Epidermal melanocyte (primary cell): ENCODE results near the gene SLC19A3.
"Not testable (repeated sequence)": the region's sequence is repeated elsewhere in the genome, so short reads cannot be mapped to it uniquely, and the experiment has no call there.

Experiments
- DNase-seq: peaks from one replicate; pipeline ENCODE4 v3.0.0; 2011; ENCODE audit warnings: low spot score; ENCODE audit not compliant: insufficient read length

Gene SLC19A3

GRCh38 chr2:227703961-227704360 lies 13.9 kb downstream of the SLC19A3 start:
- no peak for DNase-seq

- DNase-seq: no peak
Measured at GRCh38 chr2:227703280-227703732, 14.5 kb downstream of the SLC19A3 start.

- no peak for DNase-seq
Measured at GRCh38 chr2:227701556-227701955, 16.3 kb downstream of the SLC19A3 start.

- no peak for DNase-seq
Measured at GRCh38 chr2:227696990-227697679, 20.7 kb downstream of the SLC19A3 start.

- DNase-seq: no peak
Measured at GRCh38 chr2:227687189-227687588, 30.6 kb downstream of the SLC19A3 start.

GRCh38 chr2:227684258-227684657 lies 33.6 kb downstream of the SLC19A3 start:
- no peak for DNase-seq

GRCh38 chr2:227677928-227678327 lies 39.9 kb downstream of the SLC19A3 start:
- no peak for DNase-seq

GRCh38 chr2:227674485-227674884 lies 43.3 kb downstream of the SLC19A3 start:
- no peak for DNase-seq

GRCh38 chr2:227673620-227674019 lies 44.2 kb downstream of the SLC19A3 start:
- not testable (repeated sequence) for DNase-seq

GRCh38 chr2:227671170-227671905 lies 46.5 kb downstream of the SLC19A3 start:
- no peak for DNase-seq

- not testable (repeated sequence) for DNase-seq
Measured at GRCh38 chr2:227666631-227667170, 51.1 kb downstream of the SLC19A3 start, which contains the start of gene SCYGR5. TSS of gene SCYGR5 (plus strand) at chr2:227666804. CDS start at chr2:227666804, 0 bp downstream.

GRCh38 chr2:227665189-227665940 lies 52.5 kb downstream of the SLC19A3 start:
- DNase-seq: no peak

- no peak for DNase-seq
Measured at GRCh38 chr2:227661827-227662226, 56.0 kb downstream of the SLC19A3 start.

GRCh38 chr2:227661025-227661649 lies 56.7 kb downstream of the SLC19A3 start:
- no peak for DNase-seq

- no peak for DNase-seq
Measured at GRCh38 chr2:227657199-227657845, 60.5 kb downstream of the SLC19A3 start.

- no peak for DNase-seq
Measured at GRCh38 chr2:227655454-227655853, 62.4 kb downstream of the SLC19A3 start.

GRCh38 chr2:227654426-227654825 lies 63.4 kb downstream of the SLC19A3 start:
- no peak for DNase-seq

GRCh38 chr2:227653419-227653818 lies 64.4 kb downstream of the SLC19A3 start:
- DNase-seq: no peak

- DNase-seq: no peak
Measured at GRCh38 chr2:227643990-227644551, 73.8 kb downstream of the SLC19A3 start.

- no peak for DNase-seq
Measured at GRCh38 chr2:227642656-227643055, 75.2 kb downstream of the SLC19A3 start.
